HG03039 (cell line): ENCODE data around the gene LMTK2.
A peak's percentile ranks its signal among the peaks of the same experiment; 100 is the strongest.

ENCODE experiments used
- ATAC-seq: cut with Tn5 transposase; IDR thresholded peaks from one replicate; pipeline ENCODE4 v1.9.1; 2021; ENCODE audit warnings: mild to moderate bottlenecking, moderate library complexity; ENCODE audit not compliant: unreplicated experiment

Gene LMTK2

DNA sequence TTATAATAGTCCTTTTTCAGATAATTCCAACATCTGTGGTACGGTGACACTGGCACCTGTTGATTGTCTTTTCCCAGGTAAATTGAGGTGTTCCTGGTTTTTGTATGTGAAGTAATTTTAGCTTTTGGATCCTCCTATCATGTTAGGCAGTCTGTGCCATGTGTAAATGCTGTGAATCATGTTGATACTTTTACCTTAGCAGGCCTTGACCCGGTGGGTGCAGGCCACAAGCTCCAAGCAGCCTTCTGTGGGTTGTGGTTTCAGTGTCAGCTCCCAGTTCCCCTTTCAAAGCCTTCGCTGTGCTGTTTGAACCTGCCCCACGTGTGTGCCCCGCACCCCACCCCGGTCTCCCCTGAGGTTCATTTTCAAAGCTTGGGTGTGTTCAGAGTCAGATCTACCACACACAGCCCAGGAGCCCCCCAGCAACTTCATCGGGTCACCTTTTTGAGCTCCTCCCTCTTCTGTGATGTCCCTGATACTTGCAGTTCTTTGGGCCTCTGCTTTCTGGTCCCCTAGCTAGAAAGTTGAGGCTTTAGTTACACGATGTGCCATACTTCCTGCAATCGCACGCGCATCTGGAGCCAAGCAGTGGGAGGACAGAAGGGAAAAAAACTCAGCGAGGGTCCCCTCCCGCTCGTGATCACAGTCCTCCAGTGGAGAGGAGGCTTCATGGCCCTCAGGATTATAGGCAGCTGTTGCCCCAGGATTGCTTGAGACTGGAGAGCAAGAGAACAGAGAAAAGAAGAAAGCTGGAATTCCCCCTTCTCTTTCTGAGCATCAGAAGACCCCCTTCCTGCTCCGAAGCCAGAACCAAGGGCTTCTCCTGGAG lies 95.9 kb downstream of the LMTK2 start:
- peak; percentile 87 for ATAC-seq

DNA sequence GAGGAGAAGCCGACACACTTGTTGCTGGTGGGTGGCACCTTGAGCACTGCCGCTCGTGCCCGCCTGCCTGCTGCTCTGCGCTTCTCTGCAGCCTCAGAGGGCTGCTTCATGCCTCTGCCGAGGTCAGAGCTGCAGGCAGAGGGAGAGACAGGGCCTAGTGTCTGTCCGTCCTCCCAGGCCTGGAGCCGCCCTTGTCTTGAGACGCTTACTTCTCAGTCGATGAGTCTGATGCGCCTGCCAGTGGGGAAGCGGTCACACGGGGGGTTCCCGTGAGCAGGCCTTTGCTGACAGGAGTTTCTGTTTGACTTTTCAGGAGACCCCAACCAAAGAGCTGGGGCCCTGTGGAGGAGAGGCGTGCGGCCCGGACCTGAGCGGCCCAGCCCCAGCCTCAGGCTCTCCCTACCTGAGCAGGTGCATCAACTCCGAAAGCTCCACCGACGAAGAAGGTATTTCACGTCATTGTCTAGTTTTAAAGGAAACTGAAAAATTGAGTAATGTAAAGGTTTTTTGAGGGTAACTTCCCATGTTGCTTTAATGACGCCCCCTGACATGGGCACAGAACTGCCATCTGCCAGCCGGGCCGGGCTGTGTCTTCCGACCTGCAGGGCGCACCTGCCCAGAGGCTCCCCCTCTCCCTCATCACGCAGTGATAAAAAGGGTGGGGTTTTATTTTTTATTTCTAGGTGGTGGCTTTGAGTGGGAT lies 96.8 kb downstream of the LMTK2 start:
- peak; percentile 30 for ATAC-seq

DNA sequence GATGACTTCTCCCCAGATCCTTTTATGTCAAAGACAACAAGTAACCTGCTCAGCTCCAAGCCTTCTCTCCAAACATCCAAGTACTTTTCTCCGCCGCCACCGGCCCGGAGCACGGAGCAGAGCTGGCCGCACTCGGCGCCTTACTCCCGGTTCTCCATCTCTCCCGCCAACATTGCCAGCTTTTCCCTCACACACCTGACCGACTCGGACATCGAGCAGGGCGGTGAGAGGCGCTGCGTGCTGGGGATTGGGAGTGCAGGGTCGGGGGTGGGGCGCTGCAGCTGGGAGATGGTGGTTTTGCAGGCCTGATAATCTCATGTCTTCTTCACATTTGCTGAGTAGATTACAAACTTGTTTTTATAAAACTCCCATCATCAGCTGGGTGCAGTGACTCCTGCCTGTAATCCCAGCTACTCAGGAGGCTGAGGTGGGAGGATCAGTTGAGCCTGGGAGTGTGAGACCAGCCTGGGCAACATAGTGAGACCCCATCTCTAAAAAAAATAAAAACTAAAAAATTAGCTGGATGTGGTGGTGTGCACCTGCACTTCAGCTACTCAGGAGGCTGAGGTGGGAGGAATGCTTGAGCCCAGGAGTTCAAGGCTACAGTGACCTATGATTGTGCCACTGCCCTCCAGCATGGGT lies 97.4 kb downstream of the LMTK2 start:
- no peak for ATAC-seq

DNA sequence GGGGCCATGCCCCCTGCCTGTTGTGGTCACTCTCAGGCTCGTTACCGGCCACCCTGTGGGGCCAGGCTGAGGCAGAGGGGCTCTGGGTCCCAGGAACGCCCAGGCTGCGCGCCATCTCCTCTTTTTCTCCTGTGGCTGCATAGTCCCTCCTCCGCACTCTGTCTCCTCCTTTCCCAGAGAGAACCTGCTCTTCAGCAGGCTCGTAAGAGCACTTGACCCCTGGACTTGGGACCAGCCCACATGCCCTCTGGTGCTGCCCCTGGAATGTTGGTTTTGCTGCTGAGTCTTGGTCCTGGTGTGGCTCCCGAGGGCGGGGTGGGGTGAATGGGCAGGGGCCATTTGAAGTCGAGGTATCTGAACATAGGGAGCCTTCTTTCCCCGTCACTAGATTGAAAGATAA lies 98.0 kb downstream of the LMTK2 start:
- ATAC-seq: no peak

DNA sequence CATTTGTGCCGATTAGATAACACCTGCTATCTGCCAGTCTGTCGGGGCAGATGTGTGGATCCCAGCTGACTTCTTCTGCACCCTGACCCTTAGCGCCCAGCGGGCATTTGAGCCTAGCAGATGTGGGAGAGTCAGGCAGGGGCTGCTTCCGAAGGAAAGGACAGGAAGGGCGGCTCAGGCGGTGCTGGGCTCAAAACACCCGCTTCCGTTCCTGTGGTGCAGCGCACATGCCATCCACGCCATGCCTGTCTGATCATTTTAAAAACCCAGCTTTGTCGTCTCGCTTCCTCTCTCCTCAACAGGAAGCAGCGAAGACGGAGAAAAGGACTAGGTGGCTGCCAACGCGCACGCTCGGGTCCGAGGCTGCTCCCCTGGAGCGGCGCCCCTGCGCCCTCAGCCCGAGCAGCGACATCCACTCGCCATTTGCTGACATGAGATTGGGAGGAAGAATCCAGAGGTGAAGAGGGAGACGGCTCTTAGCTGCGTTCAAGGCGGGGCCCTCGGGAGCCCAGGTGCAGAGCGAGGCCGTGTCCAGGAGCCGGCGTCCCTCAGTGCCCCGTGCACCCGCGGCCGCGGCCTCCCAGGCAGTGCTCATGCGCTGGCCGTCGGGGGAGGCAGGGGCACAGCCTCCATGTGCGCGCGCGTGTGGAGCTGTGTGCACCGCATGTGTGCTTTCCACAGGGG lies 98.6 kb downstream of the LMTK2 start:
- no peak for ATAC-seq

DNA sequence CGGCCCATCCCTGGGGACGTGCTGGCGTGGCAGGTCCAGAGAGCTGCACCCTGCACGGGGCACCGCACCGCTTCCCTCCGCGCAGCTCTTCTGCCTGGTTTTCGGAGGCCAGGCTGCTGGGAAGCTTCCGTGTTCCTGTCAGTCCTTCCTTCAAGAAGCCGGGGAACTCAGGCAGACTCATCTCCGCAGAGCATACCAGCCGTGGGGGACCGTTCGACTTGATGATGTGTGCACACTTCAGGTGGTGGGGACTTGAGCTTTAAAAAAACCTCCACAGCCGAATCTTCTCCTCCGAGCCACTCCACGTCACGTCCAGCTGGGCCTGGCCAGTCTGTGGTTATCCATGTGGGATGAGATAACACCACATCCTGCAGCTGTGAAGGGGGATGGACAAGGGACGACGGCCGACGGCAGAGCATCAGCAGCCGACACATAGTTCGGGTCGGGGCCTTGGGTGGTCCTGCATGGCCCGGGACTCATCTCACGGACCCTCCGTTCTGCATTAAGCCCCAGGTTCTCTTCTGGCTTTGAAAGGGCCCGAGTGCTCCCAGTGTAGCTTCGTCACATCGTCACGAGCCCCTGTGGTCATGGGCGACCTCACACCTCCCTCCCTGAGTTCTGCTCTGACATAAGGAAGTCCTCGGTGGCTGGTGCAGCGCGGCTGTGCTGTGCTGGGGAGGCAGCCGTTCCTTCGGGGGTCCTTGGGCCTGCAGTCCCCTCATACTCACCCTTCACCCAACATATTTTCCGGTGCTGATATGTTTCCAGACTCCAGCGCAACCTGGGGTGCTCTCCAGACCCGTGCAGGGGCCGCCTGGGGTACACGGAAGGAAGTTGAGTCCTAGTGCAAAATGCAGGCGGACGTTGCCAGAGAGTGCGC lies 100.0 kb downstream of the LMTK2 start:
- ATAC-seq: no peak

DNA sequence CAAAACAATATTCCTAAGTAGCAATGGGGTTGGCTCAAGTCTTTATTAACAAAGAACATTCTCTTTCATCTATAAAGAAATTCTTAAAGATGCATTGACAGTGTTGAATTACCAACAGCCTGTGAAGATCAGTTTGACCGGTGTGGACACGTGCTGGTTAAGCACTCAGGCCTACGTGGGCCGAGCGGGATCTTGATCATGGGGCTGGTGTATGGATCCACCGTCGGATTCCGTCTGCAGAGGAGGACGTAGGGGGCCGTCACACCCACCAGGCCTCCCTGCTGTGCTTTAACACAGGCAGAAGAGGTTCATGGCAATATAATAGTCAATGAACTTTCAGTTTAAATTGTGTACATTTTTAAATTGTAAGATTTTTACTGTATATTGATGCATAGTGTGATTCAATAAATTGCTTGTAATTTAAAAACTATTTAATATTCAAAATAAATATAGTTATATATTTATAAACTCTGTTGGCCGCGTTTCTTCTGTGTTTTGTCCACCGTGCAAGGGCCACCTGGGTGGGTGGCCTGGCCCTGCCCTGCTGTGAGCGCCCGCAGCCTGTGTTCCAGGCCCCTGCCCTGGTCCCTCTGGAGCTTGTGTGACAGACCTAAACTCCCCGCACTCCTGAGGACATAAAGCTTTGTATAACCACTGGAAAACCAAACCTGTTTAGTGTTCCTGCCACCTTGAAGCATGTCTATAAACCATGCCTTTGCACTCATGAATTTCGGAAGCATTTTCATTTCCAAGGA lies 102.7 kb downstream of the LMTK2 start:
- ATAC-seq: no peak

DNA sequence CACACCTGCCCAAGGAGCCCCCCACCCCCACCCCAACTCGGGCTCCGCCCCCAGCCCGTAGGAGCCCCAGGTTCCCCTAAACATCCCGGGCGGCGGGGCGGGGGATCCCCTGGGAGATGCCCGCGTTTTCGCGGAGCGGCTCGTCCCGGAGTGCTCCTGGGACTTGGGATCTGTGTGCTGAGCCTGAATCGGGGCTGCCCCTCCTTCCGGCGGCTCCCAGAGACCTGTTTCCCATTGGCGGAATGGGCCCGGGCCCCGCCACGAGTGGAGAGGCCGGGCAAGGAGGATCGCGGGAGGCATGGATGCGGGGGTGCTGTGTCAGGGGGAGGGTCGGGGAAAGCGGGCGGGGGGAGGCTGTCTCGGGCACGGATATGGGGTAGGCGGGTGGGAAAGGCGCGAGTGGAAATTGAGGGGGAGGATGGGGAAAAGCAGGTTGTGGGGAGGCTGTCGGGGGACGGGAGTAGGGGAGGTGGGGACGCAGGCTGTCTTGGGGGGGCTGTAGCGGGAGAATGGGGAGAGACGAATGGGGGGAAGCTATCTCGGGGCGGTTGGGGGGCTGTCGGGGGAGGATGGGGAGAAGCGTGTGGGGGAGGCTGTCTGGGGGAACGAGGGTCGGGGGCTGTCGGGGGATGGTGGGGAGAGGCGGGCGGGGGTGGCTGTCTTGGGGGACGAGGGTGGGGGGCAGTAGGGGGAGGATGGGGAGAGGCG lies 104.0 kb downstream of the LMTK2 start:
- ATAC-seq: no peak

DNA sequence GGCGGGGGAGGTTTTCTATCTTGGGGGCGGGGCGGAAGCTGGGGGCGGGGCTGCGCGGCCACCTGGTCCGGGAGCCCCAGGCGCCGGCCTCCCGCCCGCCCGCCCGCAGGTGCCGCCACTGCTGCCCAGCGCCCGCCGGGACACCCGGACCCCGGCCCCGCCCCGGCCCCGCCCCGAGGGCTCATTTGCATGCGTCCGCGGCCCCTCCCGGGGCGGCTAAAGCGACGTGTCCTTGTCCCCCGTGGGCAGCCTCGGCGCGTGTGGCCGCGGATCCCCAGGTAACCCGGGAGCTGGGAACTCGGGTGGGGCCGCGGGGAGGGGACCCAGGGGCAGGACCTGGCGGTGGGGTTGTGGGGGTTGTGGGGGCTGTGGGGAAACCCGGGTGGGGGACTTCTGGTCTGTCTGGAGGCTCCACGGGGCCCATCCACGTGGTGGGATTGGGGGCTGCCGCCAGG lies 104.6 kb downstream of the LMTK2 start, which contains the start of gene BHLHA15:
Gene BHLHA15, plus strand, starts transcription at position 219 of the 455 bp plus-strand sequence. CDS start 871 bp downstream, outside the sequence.
- no peak for ATAC-seq

DNA sequence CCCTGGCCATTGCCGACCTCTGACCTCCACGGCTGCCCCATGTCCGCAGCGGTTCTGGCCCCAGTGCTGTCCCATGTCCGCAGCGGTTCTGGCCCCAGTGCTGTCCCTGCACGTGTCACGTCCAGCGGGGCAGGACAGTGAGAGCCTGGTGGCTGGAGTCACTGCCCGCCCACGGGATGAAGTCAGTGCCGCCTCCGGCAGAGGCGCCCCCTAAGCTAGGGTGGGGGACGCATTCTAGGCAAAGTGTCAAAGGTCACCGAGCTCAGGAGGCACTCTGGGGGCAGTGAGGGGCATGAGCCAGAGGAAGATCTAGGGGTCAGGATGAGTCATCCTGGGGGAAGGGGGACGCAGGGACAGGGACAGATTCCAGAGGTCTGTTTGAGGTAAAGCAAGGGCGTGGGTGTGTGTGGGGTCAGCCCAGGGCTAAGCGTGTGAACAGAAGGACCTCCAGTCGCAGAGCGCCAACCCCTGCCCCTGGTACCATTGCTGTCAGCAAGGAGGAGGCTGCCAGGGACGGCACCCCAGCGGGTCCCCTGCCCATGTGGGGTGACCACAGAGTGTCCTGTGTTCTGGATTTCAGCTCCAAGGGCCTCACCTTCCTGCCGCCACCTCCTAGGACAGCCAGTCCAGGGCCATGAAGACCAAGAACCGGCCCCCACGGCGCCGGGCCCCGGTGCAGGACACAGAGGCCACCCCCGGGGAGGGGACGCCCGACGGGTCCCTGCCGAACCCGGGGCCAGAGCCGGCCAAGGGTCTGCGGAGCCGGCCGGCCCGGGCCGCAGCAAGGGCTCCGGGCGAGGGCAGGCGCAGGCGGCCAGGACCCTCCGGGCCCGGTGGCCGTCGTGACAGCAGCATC lies 105.2 kb downstream of the LMTK2 start:
- no peak for ATAC-seq

DNA sequence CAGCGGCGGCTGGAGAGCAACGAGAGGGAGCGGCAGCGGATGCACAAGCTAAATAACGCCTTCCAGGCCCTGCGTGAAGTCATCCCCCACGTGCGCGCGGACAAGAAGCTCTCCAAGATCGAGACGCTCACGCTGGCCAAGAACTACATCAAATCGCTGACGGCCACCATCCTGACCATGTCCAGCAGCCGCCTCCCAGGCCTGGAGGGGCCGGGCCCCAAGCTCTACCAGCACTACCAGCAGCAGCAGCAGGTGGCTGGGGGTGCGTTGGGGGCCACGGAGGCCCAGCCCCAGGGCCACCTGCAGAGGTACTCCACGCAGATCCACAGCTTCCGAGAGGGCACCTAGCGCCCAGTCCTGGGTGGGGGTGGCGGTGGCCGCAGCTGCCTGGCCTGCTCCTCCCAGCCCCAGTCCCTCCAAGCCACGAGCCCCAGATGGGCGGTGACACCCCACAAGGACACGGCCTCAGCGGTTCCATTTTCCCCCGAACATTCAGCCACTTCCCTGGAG lies 105.9 kb downstream of the LMTK2 start:
- no peak for ATAC-seq

DNA sequence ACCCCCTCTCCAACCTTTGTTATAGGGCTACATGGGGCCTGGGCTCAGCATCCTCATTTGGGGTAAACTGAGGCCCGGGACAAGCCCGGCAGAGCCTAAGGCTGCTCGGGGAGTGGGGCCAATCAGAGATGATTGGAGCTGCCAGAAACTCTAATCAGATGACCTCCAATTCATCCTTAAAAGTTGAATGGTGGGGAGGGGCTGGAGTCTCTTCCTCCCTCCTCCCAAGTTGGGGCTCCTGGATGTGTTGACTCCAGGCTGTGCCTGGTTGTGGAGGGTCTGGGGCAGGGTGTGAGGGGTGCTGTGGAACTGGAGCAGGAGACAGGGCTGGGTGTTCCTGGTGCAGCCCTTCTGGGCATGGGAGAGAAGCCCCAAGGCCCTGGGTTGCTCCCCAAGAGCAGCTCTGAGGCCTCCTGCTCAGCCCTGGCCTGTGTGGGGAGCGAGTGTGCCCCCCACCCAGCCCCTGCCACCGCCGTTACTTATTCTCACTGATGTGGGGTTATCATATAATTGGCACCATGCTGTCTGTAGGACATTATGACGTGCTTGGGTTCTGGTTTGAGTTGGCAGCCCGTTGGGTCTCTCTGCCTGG lies 106.7 kb downstream of the LMTK2 start:
- ATAC-seq: no peak

DNA sequence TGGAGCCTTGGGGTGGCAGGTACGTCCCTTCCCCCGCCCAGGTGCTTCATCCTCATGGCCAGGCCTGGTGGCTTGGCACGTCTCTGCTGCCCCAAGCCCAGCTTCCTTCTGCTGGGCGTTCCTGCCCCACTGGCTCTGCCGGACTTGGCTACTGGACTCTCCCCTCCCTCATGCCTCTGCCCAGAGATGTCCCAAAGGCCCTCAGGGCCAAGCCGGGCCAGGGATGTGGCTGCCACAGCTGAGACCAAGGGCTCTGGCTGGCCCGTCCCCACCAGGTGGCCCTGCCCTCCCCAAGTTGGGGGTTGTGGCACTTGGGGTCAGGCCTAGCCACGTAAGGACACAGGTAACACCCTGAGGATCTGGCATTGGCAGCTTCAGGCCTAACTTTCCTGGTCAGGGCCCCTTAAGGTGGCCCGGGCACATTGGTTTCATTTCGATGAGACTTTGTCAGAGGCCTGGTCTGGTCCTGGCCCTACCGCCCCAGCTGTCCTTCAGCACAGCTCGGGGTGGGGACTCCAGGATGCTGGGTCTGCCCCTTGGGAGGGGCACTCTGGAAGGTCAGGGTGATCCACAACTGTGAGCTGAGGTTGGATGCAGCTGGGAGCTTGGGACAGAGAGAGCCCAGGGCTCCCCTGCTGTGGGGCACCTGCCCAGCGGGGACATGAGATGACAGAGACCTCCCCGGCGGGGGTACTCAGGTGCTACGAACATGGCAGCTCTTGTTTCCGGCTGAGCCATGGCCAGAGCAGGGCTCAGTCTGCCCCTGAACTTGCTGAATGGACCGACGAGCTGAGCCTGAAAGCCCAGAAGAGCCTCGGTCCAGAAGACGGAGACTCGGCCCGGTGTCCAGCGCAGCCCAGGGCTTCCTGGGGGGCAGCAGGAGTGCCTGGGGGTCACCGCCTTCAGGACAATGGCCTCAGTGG lies 107.5 kb downstream of the LMTK2 start:
- no peak for ATAC-seq

DNA sequence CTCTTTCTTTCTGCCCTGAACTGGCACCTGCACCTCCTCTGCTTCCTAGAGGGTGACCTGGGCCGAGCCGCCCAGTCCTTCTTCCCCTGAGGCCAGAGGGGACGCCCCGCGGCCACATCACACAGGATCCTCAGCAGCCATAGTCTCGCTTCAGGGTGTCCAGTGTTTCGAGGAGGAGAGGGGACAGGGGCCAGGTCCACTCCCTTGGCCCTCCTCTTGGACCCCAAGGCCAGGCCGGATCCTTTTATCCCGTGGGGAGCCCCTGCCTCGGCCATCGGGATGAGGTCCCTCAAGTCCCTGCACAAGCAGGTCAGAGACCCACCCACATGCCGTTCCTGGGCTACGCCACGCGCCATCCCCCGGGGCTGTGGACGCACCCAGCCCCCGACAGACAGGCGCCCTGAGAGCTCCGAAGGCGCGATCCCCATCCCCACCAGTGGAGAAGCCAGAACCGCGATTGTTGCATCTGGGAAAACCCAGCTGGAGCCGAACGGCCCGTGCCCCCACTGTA lies 108.2 kb downstream of the LMTK2 start:
- no peak for ATAC-seq

DNA sequence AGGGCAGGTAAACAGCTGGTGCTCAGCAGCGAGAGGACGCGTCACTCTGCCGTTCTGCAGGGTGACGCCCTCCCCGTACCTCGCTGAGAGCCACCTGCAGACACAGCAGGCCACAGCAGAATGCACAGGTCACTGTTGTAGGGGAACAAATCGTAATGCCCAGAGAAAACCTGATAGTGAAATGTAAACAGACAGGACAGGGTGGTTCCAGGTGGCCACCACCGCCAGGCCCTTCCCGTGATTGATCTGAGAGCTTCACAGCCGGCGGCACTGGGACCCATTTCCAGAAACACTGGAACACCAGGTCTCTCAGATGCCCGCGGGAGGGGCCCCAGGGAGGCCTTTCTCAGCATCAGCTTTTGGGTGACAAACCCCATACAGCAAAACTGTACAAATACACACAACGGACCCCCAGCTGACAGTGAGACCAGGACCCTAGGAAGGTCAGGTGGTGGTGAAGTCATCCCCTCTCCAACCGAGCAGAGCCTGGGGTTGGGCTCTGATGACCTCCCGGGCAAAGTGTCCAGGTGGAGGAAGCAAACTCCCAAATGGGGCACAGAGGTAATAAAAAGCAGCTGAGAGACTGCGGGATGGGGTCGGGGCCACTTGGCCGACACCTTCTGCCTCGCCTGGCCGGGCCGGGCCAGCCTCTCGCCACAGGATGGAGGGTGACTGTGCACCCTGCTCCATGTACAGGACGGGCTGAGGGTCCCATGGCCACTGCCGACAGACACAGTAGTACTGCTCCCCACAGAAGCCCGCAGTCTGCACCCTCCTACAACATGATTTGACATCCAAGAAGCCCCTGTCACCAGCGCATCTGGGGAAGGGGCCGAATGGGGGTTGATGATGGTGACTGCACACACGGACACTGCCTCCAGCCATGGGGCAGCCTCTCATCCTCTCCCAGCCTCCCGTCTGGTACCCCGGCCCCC lies 109.2 kb downstream of the LMTK2 start:
- no peak for ATAC-seq
